NCI-H2081 treated with DMSO at 0.1 percent for 48 hours (cell line): ENCODE results near the gene ODAM.
"Not testable (repeated sequence)": the region's sequence is repeated elsewhere in the genome, so short reads cannot be mapped to it uniquely, and the experiment has no call there.

Source experiments
- DNase-seq: peaks from one replicate; lab custom pipeline; 2025; lab: John Stamatoyannopoulos, UW

Gene ODAM

GRCh38 chr4:70221818-70222217, 26.3 kb downstream of the ODAM start:
- DNase-seq, result not testable (repeated sequence)

- no peak for DNase-seq
Measured at GRCh38 chr4:70225824-70226223, 30.3 kb downstream of the ODAM start, which contains the start of gene FDCSP. TSS of gene FDCSP (plus strand) at chr4:70226124. CDS start at chr4:70231195, 5,071 bp downstream.

- DNase-seq, result no peak
Measured at GRCh38 chr4:70236125-70236524, 40.6 kb downstream of the ODAM start.

- no peak for DNase-seq
Measured at GRCh38 chr4:70239131-70239883, 43.8 kb downstream of the ODAM start.

- no peak for DNase-seq
Measured at GRCh38 chr4:70239884-70240591, 44.5 kb downstream of the ODAM start.

- not testable (repeated sequence) for DNase-seq
Measured at GRCh38 chr4:70242297-70242696, 46.8 kb downstream of the ODAM start, which contains the start of gene CSN3. TSS of gene CSN3 (plus strand) at chr4:70242597. CDS start at chr4:70244820, 2,223 bp downstream.

- DNase-seq, result no peak
Measured at GRCh38 chr4:70243091-70243490, 47.6 kb downstream of the ODAM start.

GRCh38 chr4:70251250-70251944, 55.9 kb downstream of the ODAM start:
- no peak for DNase-seq

GRCh38 chr4:70251945-70252277, 56.4 kb downstream of the ODAM start:
- no peak for DNase-seq
